Measurements from ENCODE around the gene POLR3A.
"Not testable (repeated sequence)": the region's sequence is repeated elsewhere in the genome, so short reads cannot be mapped to it uniquely, and the experiment has no call there.

The POLR3A gene

GRCh38 chr10:78029269-78030226 is at the start of gene POLR3A:
Gene POLR3A, minus strand, starts transcription at chr10:78029515. Its CDS starts 108 bp downstream, at chr10:78029407.
- peak; percentile 37 to 91 (median 84) for DNase-seq

DNA sequence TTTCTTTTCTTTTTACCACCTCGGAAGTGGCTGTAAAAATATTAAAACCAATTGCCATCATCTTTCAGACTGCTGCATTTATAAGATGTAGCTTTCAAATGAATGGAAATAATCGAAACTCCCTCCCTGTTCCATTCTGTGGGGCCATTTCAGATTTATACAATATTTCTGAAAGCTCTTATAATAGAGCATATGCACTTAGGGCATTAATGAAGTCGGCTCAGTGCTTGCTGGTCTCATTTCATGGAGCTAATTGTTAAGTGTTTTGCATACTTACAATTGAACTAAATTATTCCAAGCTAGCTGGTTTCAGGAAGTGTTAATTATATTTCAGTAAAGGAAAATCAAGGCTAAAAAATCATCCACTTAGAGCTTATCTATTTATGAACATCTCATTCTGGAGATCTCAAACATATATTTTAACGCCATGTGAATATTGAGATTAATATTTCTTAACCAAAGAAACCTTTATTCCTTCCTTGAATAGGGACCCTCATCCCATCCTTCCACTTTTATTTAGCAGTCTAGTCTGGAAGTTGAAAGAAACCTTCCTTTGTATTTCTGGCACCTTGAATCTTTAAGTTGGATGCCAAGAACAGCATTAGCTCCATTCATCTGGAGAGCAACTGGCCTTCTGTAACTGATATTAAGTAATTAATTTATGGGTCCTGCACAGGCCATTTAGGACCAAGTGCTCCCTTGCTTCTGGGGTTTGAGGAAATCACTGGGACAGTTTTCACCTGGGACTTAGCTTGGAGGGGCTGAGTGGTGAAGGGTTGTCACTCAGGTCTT is 49.4 kb upstream of the POLR3A start:
- DNase-seq: no peak

DNA sequence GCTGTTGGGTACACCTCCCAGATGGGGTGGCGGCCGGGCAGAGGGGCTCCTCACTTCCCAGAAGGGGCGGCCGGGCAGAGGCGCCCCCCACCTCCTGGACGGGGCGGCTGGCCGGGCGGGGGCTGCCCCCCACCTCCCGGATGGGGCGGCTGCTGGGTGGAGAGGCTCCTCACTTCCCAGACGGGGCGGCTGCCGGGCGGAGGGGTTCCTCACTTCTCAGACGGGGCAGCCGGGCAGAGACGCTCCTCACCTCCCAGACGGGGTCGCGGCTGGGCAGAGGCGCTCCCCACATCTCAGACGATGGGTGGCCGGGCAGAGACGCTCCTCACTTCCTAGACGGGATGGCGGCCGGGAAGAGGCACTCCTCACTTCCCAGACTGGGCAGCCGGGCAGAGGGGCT is 46.5 kb upstream of the POLR3A start:
- DNase-seq: not testable (repeated sequence)

DNA sequence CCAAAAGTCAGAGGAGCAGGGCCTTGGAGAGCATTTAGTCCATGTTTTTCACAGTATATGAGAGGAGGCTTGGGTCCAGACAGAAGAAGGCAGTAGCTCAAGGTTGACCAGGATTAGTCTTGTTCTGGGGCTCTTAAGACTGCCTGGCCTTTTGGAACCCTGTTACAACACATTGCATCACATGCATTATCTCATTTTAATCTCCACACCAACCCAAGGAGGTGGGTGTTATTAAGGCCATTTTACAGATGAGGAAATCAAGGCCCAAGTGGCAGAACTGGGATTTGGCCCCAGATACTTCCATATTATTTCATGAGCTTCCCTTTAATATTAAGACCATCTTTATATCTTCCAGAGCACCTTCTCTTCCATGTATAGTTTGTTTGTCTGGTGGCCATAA is 43.2 kb upstream of the POLR3A start:
- DNase-seq: no peak

- DNase-seq: no peak
Measured at GRCh38 chr10:78071857-78072179, 42.5 kb upstream of the POLR3A start.

- DNase-seq: peak in 4 of 14 donors; percentile 4 to 74 (median 20)
Measured at GRCh38 chr10:78071140-78071856, 42.0 kb upstream of the POLR3A start.

DNA sequence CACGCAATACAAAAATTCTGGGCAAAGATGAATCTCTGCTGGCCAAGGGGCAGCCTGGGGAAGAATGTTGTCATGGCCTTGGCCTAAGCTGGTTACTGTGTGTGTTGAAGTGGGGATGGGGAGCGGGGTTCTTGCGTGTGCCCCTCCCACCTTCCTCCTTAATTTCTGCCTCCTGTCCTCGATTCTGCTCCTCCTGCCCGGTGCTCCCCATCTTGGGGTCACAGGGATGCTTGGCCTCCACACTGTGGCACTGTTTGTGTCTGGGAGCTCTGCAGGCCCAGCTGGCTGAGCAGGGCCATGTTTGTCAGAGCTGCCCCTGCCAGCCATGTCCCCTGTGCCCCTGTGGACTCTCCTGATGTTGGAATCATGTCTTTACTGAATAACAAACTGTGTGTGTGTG is 41.4 kb upstream of the POLR3A start:
- no peak for DNase-seq

- DNase-seq: not testable (repeated sequence)
Measured at GRCh38 chr10:78070064-78070463, 40.7 kb upstream of the POLR3A start.

- DNase-seq: no peak
Measured at GRCh38 chr10:78069151-78069550, 39.8 kb upstream of the POLR3A start.

- DNase-seq: no peak
Measured at GRCh38 chr10:78066728-78067430, 37.6 kb upstream of the POLR3A start.

GRCh38 chr10:78066012-78066411 is 36.7 kb upstream of the POLR3A start:
- DNase-seq: no peak

GRCh38 chr10:78065611-78066010 is 36.3 kb upstream of the POLR3A start:
- no peak for DNase-seq

GRCh38 chr10:78064919-78065318 is 35.6 kb upstream of the POLR3A start:
- not testable (repeated sequence) for DNase-seq

GRCh38 chr10:78063236-78063635 is 33.9 kb upstream of the POLR3A start:
- no peak for DNase-seq

DNA sequence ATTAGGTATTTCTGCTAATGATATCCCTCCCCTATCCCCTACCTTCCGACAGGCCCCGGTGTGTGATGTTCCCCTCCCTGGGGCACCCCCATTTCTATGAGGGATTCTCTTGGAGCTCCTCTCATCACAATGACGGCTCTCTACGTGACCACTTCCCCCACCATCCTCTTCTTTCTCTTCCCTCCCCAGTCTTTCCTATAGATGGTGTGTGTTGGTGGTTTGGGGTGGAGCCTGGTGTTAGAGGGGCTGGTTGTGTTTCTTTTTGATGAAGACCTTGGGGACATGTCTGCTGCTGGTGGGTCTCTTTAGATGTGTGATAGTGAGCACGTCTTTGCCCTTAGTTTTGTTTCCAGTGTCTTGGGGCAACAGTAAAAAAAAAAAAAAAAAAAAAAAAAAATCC is 33.0 kb upstream of the POLR3A start:
- no peak for DNase-seq

DNA sequence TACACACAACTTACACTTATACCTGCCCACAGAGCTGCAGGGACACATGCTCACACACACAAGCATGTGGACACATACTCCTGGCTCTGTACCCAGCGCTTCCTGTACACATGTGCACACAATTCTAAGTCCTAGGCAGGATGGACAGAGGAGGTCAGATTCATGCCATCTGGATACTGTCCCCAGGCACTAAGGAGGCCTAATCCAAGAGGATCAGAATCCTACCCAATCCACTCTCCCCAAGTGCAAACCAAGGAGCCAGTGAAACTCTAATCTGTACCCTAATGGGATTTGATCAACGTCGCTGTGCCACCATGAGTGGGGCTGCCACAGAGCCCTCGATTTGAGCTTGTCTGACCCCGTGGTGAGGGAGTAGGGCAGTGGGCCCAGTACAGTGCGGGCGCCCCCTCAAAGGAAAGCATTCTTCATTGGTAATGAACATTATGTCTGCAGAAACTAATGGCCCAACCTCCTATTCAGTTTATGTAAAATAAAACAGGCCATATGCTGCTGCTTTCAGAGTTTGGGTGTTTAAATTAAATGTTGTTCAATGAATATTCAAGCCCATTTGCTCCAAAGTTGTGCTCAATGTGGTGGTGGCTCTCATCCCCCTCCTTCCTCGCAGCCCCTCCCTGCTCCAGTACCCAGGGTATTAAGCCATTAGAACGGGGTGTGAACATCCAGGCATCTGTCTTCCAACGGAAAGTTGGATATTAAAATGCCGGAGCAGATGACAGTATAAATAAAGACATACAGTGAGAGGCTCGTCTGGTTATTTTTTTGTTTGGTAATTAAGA is 30.8 kb upstream of the POLR3A start:
- DNase-seq: no peak

- no peak for DNase-seq
Measured at GRCh38 chr10:78058562-78058961, 29.2 kb upstream of the POLR3A start.

DNA sequence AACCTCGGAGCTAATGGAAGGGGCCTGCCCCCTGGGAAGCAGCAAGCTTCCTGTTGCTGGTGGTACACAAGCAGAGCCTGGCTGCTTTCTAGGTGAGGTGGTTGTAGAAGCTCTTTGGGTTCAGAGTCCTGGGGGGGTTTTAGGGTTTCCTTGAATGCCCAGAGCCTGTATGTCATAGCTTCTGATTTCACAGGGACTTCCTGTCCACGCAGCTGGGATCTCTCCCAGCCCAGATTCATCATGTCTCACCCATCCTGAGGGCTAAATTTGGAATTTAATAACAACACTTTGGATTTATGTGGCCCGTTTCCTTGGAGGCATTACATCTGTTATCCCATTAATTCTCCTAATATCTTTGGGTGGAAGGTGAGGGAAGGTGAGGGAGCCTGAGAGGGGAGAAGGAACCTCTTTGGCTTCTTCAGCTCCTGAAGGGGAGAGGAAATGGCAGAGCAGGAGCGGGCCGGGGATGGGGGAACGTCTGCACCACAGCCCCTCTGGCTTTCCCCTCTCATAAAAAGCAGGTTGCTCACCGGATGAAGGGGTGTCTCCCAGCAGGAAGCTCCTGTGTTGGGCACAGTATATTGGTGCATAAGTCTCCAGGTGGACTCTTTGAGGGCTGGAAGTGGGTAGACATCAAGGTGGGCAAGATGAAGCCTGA is 24.0 kb upstream of the POLR3A start:
- DNase-seq: no peak

DNA sequence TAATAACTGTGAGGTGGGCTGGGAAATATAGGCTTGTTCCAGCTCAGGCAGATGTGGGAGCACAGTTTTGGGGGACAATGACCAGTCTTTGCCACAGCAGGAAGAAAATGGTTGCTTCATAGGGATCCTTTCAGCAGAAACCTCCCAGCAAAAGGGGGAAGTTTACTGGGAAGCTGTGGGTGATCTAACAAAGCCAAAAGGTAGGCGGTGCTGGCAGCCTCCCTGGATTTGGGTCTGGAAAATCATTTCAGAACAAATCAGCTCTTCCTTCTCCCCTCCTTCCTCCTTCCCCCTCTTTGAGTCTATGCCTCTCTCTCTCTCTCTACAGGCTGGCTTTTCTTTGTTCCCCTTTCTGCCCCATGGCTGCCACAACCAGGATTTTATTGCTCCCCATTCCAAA is 20.5 kb upstream of the POLR3A start:
- no peak for DNase-seq

DNA sequence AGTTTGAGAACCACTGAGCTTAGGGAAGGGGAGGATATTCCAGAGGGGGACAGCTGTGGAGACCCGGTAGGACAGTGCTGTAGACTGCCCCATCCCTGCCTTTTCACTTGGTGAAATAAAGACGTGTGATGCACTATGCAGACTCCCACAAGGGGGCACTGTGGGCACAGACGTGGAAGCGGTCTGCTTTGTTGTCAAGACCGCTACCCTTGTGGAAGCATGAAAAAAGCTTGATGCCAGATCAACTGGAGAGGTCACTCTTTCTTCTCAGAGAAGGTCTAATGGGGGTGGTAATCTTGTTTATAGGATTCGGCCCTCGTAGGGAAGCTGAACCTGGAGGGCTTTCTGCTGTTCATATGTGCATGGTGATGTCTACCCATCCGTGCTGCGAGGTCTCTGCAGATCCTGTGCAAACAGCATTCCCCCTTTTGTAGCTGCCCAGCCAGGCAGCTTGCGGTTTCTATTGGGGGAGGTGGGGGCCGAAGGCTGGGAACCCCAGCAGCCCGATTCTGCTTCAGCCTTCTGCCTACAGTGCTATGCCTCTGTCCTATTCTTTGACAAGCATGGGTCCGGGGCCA is 18.1 kb upstream of the POLR3A start:
- DNase-seq: peak in 13 of 14 donors; percentile 19 to 86 (median 72)
